Measurements from ENCODE around the gene SH3GL1.

The SH3GL1 gene

DNA sequence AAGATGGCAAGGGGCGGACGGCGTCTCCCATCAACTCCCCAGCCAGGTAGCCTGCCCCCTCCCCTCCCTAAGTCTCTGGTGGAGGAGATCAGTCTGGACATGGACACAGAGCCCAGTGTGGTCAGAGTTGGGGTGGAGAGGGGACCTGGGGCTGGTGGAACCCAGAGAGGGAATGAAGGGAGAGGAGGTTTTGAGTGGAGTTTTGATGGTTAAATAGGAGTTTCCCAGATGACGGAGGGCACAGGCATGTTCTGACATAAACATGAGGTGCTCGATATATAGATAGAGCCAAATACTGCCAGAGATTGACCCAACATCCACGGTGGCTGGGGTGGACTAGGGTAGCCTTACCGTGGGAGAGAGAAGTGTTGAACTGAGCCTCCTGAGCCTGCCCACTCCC is 81.9 kb downstream of the SH3GL1 start:
- TF ChIP-seq, protein P1, sequence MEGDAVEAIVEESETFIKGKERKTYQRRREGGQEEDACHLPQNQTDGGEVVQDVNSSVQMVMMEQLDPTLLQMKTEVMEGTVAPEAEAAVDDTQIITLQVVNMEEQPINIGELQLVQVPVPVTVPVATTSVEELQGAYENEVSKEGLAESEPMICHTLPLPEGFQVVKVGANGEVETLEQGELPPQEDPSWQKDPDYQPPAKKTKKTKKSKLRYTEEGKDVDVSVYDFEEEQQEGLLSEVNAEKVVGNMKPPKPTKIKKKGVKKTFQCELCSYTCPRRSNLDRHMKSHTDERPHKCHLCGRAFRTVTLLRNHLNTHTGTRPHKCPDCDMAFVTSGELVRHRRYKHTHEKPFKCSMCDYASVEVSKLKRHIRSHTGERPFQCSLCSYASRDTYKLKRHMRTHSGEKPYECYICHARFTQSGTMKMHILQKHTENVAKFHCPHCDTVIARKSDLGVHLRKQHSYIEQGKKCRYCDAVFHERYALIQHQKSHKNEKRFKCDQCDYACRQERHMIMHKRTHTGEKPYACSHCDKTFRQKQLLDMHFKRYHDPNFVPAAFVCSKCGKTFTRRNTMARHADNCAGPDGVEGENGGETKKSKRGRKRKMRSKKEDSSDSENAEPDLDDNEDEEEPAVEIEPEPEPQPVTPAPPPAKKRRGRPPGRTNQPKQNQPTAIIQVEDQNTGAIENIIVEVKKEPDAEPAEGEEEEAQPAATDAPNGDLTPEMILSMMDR (conservative IDR thresholded peaks at IDR 0.05; ENCODE audit: low read depth, low read length) = no peak
- no peak overlapping the region for H3K4me3 ChIP-seq (ENCODE audit: low read length)

DNA sequence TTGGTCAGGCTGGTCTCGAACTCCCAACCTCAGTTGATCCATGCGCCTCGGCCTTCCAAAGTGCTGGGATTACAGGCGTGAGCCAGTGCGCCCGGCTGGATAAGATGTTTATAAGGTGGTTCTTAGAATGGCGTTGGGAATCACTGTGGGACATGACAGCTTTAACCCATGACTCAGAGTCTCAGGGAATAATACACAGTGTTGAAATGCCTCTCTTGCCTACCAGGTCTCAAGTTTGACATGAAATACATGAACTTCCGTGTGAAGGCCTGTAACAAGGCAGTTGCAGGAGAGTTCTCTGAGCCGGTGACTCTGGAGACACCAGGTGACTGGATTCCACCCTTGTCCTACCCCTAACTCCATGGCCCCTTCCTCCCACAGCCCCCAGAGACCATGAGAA is 83.4 kb downstream of the SH3GL1 start:
- TF ChIP-seq, protein P1 (conservative IDR thresholded peaks at IDR 0.05; ENCODE audit: low read depth, low read length) = no peak
- no peak for DNase-seq (ENCODE audit: low read depth)
- H3K4me3 ChIP-seq (ENCODE audit: low read length) = no peak overlapping the region

More for the DNA sequence above, 81.9 kb downstream of the SH3GL1 start:
- DNase-seq (ENCODE audit: low read depth) = no peak

DNA sequence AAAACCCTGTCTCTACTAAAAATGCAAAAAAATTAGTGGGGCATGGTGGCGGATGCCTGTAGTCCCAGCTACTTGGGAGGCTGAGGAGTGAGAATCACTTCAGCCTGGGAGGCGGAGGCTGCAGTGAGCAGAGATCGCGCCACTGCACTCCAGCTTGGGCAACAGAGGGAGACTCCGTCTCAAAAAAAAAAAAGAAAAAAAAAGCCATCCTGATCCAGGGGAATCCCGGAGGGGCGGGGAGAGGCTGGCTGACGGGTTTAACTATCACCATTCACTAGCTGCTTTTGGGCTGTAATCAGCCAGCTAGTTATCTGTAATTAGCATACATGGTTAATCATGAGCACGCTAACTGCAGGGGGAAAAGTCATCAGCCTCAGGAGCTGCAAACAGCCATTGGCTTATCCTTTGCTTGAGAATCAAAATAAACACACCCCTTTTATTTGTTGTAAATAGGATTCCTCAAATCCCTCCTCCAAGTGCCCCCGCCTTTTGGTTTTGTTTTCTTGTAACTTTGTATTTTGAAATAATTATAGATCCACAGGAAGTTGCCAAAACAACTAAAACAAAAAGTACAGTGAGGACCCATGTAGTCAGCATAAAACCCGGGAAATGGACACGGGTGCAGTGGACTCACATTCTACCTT is 86.4 kb downstream of the SH3GL1 start:
- H3K4me3 ChIP-seq (ENCODE audit: low read length) = no peak overlapping the region
- DNase-seq (ENCODE audit: low read depth) = no peak
- TF ChIP-seq, protein P1 (conservative IDR thresholded peaks at IDR 0.05; ENCODE audit: low read depth, low read length) = no peak

Data from retinal pigment epithelial cell (primary cell).